ENCODE results near the gene RASGRP1.

GRCh38 chr15:38441130-38441519 is 123.5 kb downstream of the RASGRP1 start:
- no peak for TF ChIP-seq SIX5 (IDR thresholded peaks at IDR 0.05; ENCODE audit: low read depth, low read length, severe bottlenecking)
- TF ChIP-seq SIN3A (IDR thresholded peaks at IDR 0.05; ENCODE audit: low read depth, low read length), result no peak
- TF ChIP-seq CTCF (IDR thresholded peaks at IDR 0.05 in 2 of 3, conservative IDR thresholded peaks at IDR 0.05 in 1 of 3; ENCODE audit: control insufficient read depth in 2 of 3, extremely low read depth in 1 of 3, insufficient read depth in 1 of 3, low read depth in 3 of 3, low read length in 3 of 3), result no peak
- TF ChIP-seq ATF2 (IDR thresholded peaks at IDR 0.05; ENCODE audit: low read length), result no peak
- no peak for TF ChIP-seq E4F1 (IDR thresholded peaks at IDR 0.05; ENCODE audit: borderline replicate concordance, partially characterized antibody)
- TF ChIP-seq POLR2A (IDR thresholded peaks at IDR 0.05; ENCODE audit: low read depth, low read length), result no peak
- TF ChIP-seq EP300 (IDR thresholded peaks at IDR 0.05; ENCODE audit: borderline replicate concordance in 1 of 2, control insufficient read depth in 1 of 2, low read depth in 2 of 2, low read length in 2 of 2), result no peak
- no peak for TF ChIP-seq EZH2 (IDR thresholded peaks at IDR 0.05; ENCODE audit: borderline replicate concordance, control insufficient read depth, low read depth, low read length)
- no peak for TF ChIP-seq MLLT1 (IDR thresholded peaks at IDR 0.05)
- no peak for TF ChIP-seq ATF7 (IDR thresholded peaks at IDR 0.05; ENCODE audit: low read depth)

Measured in GM12878 (cell line).